GM19372 (cell line): ENCODE results near the gene PRXL2A.
A peak's percentile ranks its signal among the peaks of the same experiment; 100 is the strongest.
"Not testable (repeated sequence)": the region's sequence is repeated elsewhere in the genome, so short reads cannot be mapped to it uniquely, and the experiment has no call there.

Source experiments
- ATAC-seq: cut with Tn5 transposase; IDR thresholded peaks from one replicate; pipeline ENCODE4 v1.9.1; 2021; ENCODE audit warnings: mild to moderate bottlenecking, low read depth, moderate library complexity; ENCODE audit not compliant: unreplicated experiment

Gene PRXL2A

GRCh38 chr10:80410578-80411145 lies 2.3 kb downstream of the PRXL2A start:
- no peak for ATAC-seq

GRCh38 chr10:80411267-80411668 lies 2.9 kb downstream of the PRXL2A start:
- ATAC-seq = no peak

DNA sequence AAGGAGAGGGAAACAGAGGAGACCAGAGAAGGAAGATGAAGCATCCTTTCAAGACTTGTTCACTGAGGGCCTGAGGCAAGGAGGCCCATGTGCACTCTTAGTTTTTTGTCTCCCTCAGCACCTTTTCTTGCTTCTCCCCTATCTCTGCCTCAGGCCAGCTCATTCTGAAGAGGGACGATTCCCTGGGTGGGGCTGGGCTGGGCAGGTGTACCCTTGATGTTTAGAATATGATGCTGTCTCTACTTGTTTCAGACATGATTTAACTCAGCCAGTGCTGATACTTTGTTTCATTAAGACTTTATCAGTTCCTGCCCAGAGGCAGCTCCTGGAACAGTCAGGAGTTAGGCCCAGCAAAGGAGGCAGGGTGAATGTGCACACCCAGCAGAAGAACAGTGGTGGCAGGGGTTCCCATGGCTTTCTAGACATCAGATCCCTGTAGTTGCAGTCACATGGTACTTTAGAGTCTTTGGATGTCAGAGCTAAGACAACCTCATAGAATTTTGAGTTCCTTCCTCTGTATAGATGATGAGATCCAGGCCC lies 3.4 kb downstream of the PRXL2A start:
- ATAC-seq = no peak

DNA sequence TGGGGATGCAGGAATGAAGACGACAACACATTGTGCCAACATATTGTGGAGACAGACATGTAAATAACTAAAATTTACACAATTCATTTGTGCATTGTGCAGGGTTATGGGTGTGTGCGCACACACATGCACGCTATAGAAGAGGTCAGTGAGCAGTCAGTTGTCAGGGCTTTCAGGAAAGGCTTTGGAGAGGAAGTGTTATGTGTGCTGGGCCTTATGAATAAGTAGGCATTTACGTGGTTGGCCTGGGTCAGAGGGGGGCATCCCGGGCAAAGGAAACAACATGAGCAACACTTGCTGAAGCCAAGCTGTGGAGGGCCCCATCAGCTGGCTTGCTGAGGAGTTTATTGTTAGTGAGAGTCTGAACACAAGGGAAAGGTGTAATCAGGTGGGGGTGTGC lies 4.1 kb downstream of the PRXL2A start:
- ATAC-seq = no peak

DNA sequence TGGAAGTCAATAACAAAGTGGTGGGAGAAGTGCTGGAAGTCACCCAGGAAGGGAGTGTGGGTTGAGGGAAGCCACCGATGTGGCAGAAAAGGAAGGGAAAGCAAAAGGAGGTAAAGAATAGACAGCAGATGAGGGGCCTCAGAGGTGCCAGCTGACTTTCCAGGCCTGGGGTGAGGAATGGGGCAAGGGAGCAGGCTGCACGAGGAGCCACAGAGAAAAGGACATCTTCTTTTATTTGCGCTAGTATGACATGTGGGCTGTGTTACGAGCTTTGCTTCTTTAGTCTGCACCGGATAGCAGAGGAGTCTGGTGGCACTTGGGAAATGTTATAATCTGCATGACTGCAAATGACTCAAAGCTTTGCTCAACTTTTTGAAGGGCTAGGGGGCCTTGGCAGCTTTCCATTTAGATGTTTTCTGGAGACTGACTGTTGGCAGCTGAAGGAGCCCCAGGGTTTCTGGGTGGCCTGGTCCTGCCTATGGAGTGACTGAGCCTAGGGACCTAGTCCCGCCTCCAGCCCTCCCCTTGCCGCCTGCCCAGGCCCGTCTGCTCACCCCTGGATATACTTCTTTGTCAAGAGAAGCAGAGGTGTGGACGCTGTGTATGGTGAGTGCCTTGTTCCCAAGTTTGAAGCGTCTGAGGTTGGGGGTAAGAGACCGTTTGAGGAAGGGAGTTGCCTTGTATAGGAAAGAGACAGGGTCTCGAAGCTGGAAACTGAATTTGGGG lies 5.1 kb downstream of the PRXL2A start:
- no peak for ATAC-seq

- ATAC-seq = no peak
These were observed 6.0 kb downstream of the PRXL2A start for GRCh38 chr10:80414142-80414895.

- ATAC-seq = no peak
These were observed 7.6 kb downstream of the PRXL2A start for GRCh38 chr10:80415734-80416478.

DNA sequence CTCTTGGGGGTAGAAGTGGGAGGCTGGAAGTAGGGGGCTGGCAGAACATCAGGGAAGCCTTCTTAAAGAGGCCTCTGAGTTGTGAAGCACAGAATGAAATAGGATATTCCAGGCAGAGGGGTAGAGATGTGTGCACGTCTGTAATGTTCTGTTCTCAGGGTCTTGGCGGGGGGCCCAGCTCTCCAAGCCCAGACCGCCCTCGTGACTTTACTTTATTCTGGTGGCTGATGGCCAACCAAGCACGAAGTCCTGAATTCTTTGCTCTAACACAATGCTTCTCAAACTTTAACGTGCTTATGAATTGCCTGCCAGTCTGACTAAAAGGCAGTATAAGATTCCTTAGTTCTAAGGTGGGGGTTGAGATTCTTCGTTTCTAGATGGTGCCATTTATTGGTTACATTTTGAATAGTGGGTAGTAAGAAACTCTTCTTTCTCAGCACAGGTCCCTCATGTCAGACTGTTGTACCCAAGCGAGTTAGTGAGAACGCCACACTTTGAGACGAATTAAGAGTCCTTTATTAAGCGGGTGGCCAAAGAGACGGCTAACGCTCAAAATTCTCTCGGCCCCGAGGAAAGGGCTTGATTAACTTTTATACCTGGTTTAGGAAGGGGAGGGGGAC lies 8.2 kb downstream of the PRXL2A start:
- no peak for ATAC-seq

GRCh38 chr10:80417256-80417655 lies 8.9 kb downstream of the PRXL2A start:
- ATAC-seq = not testable (repeated sequence)

- peak; percentile 26 for ATAC-seq
These were observed 12.8 kb downstream of the PRXL2A start for GRCh38 chr10:80421050-80421706.

DNA sequence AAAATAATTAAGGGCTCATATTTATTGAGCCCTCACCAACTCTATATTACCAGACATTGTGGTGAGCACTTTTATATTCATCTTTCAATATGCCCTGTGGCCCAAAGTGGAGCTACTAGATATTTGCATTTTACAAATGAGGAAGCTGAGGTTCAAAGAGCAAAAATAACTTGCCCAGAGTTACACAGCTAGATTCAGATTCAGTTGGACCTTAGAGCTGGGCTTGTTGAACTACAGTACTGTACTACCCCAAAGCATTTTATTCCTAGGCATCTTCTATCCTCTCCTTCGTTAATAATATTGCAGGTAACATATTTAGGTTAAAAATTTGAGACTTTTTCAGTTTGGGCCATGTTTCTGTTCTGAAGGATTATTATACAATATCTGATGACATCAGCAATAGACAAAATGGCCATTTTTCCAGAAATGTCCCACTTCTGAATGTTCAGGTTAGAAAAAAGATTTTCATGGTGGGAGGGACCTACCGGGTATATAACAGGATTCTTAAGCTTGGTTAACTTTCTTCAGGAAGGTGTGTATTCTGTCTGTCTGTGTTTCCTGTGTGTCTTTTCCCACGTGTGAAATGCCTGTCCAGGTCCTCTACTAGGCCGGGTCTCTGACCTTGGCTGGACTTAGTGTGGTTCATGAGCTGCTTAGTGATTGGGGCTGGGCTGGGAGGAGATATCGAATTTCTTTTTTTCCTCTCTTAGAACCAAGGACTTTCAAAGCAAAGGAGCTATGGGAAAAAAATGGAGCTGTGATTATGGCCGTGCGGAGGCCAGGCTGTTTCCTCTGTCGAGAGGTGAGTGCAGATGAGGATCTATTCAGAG lies 13.6 kb downstream of the PRXL2A start:
- ATAC-seq = peak; percentile 93

- no peak for ATAC-seq
These were observed 17.6 kb downstream of the PRXL2A start for GRCh38 chr10:80425901-80426300.

DNA sequence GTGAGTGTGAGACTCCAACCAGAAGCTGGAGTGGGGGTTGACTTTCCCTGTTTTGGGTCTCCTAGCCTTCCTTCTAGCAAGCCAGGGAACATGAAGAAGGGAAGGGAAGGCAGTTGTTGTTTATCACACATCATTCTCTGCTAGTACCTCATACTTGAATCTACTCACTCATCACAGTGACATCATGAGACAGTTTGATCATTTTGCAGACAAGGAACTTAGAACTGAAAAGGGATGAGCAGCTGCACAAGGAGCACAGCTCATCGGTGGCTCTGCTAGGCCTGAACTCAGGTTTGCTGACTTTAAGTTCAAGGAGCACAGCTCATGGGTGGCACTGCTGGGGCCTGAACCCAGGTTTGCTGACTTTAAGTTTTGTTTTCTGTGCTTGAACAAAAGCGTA lies 19.2 kb downstream of the PRXL2A start:
- ATAC-seq = no peak

DNA sequence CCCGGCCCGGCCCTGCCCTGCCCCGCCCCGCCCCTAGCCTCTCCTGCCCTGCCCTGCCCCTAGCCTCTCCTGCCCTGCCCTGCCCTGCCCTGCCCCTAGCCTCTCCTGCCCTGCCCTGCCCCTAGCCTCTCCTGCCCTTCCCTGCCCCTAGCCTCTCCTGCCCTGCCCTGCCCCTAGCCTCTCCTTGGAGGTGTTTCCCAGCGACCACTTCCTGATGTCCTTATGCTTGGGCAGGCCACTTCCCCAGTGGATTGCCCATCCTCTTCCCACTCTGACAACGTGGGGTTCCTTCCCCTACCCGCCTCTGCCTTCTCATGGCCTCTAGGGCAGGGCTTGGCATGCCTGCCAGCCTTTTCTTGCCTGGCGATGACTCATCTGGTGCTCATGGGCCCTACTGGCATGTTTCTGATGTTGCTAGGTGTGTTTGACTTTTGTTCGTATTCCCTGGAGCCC lies 21.2 kb downstream of the PRXL2A start:
- ATAC-seq = no peak

- ATAC-seq = no peak
These were observed 24.8 kb downstream of the PRXL2A start for GRCh38 chr10:80433134-80433533.

DNA sequence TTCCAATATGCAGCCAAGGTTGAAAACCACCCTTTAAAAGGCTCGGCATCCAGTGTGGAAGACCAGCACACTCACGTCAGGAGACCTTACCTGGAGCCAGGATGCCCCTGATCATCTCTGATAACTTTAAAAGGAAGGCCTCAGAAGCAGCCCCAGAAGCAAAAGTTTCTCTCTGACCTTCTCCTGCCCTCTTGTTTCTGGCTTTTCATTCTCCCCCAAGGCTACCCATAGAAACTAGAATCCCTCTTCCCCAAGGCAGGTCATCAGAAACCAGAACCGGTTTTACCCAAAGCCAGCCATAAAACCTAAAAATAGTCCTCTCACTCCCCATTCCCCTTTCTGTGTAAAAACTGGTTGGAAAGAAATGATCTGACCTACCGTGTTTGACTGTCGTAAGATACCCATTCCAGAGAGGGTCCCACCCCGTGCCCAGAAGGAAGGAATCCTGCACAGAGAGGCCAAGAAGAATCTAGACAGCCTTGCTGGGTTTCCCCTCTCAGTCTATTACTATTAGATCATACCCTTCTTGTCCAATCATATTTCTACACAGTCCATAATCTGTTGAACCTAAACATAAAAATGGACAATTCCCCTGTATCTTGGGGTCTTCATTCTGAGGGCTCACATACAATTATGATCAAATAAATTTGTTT lies 28.2 kb downstream of the PRXL2A start:
- no peak for ATAC-seq

GRCh38 chr10:80437227-80437626 lies 28.9 kb downstream of the PRXL2A start:
- no peak for ATAC-seq

DNA sequence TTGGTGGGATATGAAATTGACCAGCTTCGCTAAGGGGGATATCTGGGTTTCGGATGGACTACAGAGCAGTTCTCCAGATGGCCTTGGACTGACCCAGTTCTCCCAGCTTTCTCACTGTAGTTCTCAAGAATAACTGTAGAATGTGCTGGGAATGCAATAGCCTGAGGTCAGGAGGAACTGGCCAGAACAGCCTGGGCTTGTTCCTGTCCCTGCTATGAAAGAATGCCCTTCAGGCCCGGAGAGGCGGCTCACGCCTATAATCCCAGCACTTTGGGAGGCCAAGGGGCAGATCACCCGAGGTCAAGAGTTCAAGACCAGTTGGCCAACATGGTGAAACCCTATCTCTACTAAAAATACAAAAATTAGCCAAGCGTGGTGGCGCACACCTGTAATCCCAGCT lies 33.5 kb downstream of the PRXL2A start:
- ATAC-seq = no peak
